Body of pancreas (tissue), 4 donors: ENCODE results near the gene CLPSL1. TPM values are rescaled to one million over a fixed set of nuclear protein-coding genes. Genes with fewer than 3 reads are reported as not detected.

Experiments used
- ATAC-seq: fragments of 150-250 bp; one replicate; pipeline ENCODE4 v1.9.1; 2016
- DNase-seq, 4 donors: peaks; one replicate each; pipeline ENCODE4 v3.0.0-alpha.2; 2019
- H3K27ac ChIP-seq, 4 donors: fragments of 200-600 bp; sonication (generic); 1 replicate in 3 of 4; 2 replicates in 1 of 4; pipeline versions ENCODE4 v1.5.1 to v1.6.1; 2016 to 2019; ENCODE audit warnings: mild to moderate bottlenecking in 1 of 4, mixed read lengths in 1 of 4, moderate library complexity in 1 of 4
- H3K27me3 ChIP-seq, 2 donors: fragments of 200-600 bp; sonication (generic); one replicate each; pipeline ENCODE4 v1.6.0; 2016; ENCODE audit warnings: mild to moderate bottlenecking in 1 of 2
- H3K36me3 ChIP-seq, 2 donors: fragments of 200-600 bp; sonication (generic); replicated peaks in 1 of 2; 2 replicates each; pipeline ENCODE4 v1.5.1; 2016; ENCODE audit warnings: low read depth in 2 of 2; ENCODE audit not compliant: insufficient read depth in 1 of 2
- H3K4me1 ChIP-seq: fragments of 200-600 bp; sonication (generic); one replicate; pipeline ENCODE4 v1.6.0; 2016
- H3K4me3 ChIP-seq, 2 donors: fragments of 200-600 bp; sonication (generic); 1 replicate in 1 of 2; 2 replicates in 1 of 2; pipeline ENCODE4 v1.5.1; 2016 to 2019
- H3K9me3 ChIP-seq, 3 donors: fragments of 200-600 bp; sonication (generic); 1 replicate in 2 of 3; 2 replicates in 1 of 3; pipeline ENCODE4 v1.5.1; 2016
- CTCF ChIP-seq, 7 experiments: fragments of 450-650 bp in 4 of 7; fragments of 200-600 bp in 3 of 7; sonication (generic) in 3 of 7; IDR thresholded peaks; one replicate each; pipeline ENCODE4 v1.5.1; 2016 to 2019; ENCODE audit warnings: antibody characterized with exemption in 7 of 7
- POLR2A ChIP-seq, 3 donors: fragments of 450-650 bp; IDR thresholded peaks; one replicate each; pipeline ENCODE4 v1.6.1; 2016; ENCODE audit warnings: antibody characterized with exemption in 3 of 3, mild to moderate bottlenecking in 2 of 3
- WGBS, 2 donors: methylation state at CpG; one replicate each; pipeline ENCODE4 v1.1.5; 2017; 5-methylcytosine and 5-hydroxymethylcytosine counted together
- intact Hi-C: fragments of 100-400 bp; cut with DNase I; formaldehyde crosslinking; loops from one replicate; pipeline ENCODE4 v1.15.1; 2023
- total RNA-seq, 2 donors: library from RNA; depleted of rRNA; stranded (reverse); fragments of >200 nt; gene quantifications; one replicate each; pipeline ENCODE4 v1.1.0, GENCODE V29; 2016

Gene CLPSL1
- total RNA-seq, 2 donors from 2014 or later = 7.8 to 11.9 TPM

GRCh38 chr6:35739645-35740524, 40.9 kb upstream of the CLPSL1 start:
- no peak overlapping the region for H3K4me3 ChIP-seq
- intact Hi-C loops = loop anchor here (5.0 to 10.0 kb wide), 3 partner anchors 55 to 218 kb away; partner anchors contain the start of gene FKBP5
- DNase-seq = no peak
- no peaks in the 10 kb centered on the region for H3K27me3 ChIP-seq
- H3K36me3 ChIP-seq = no peaks in the 10 kb centered on the region
- H3K9me3 ChIP-seq = no peaks in the 10 kb centered on the region
- H3K4me1 ChIP-seq = peaks cover 26% of the 10 kb centered on the region
- no peak for ATAC-seq
- TF ChIP-seq CTCF (IDR thresholded peaks at IDR 0.05) = no peak
- TF ChIP-seq POLR2A (IDR thresholded peaks at IDR 0.05) = no peak
- 75 to 78% methylated on average over 5 of the region's 5 CpGs for WGBS, 2 donors
- H3K27ac ChIP-seq = no peak overlapping the region

- no peak for DNase-seq
- ATAC-seq = no peak
- H3K4me1 ChIP-seq = peaks cover 1% of the 10 kb centered on the region
- H3K4me3 ChIP-seq = no peak overlapping the region
- no peak overlapping the region for H3K27ac ChIP-seq
- H3K9me3 ChIP-seq = no peaks in the 10 kb centered on the region
- no peaks in the 10 kb centered on the region for H3K36me3 ChIP-seq
- 61 to 66% methylated on average over 8 of the region's 8 CpGs for WGBS, 2 donors
- H3K27me3 ChIP-seq = no peaks in the 10 kb centered on the region
- TF ChIP-seq CTCF (IDR thresholded peaks at IDR 0.05) (no peak), POLR2A (IDR thresholded peaks at IDR 0.05) (no peak)
- intact Hi-C loops = no loop called here
Observed at GRCh38 chr6:35742842-35743241, 38.0 kb upstream of the CLPSL1 start.

- Histone ChIP-seq H3K4me1 (no peaks in the 10 kb centered on the region), H3K27me3 (no peaks in the 10 kb centered on the region), H3K9me3 (no peaks in the 10 kb centered on the region), H3K36me3 (no peaks in the 10 kb centered on the region), H3K4me3 (no peak overlapping the region), H3K27ac (no peak overlapping the region)
- 80 to 90% methylated on average over 7 of the region's 7 CpGs for WGBS, 2 donors
- intact Hi-C loops = no loop called here
- DNase-seq (no peak), ATAC-seq (no peak)
- TF ChIP-seq CTCF (IDR thresholded peaks at IDR 0.05) (no peak), POLR2A (IDR thresholded peaks at IDR 0.05) (no peak)
Observed at GRCh38 chr6:35745509-35745908, 35.3 kb upstream of the CLPSL1 start.

- WGBS, 2 donors = 89 to 94% methylated on average over 3 of the region's 3 CpGs
- ATAC-seq (no peak), DNase-seq (no peak)
- intact Hi-C loops = no loop called here
- no peak overlapping the region for H3K27ac ChIP-seq
- TF ChIP-seq POLR2A (IDR thresholded peaks at IDR 0.05) = no peak
- TF ChIP-seq CTCF (IDR thresholded peaks at IDR 0.05) = no peak
- H3K4me1 ChIP-seq = no peaks in the 10 kb centered on the region
- no peaks in the 10 kb centered on the region for H3K36me3 ChIP-seq
- H3K4me3 ChIP-seq = no peak overlapping the region
- no peaks in the 10 kb centered on the region for H3K27me3 ChIP-seq
- no peaks in the 10 kb centered on the region for H3K9me3 ChIP-seq
Observed at GRCh38 chr6:35746516-35746915, 34.3 kb upstream of the CLPSL1 start.

GRCh38 chr6:35747877-35748276, 32.9 kb upstream of the CLPSL1 start:
- no peaks in the 10 kb centered on the region for H3K4me1 ChIP-seq
- no peaks in the 10 kb centered on the region for H3K27me3 ChIP-seq
- WGBS, 2 donors = 96 to 100% methylated on average over 1 of the region's 1 CpG
- ATAC-seq (no peak), DNase-seq (no peak)
- intact Hi-C loops = no loop called here
- H3K36me3 ChIP-seq = no peaks in the 10 kb centered on the region
- H3K4me3 ChIP-seq = no peak overlapping the region
- no peak for TF ChIP-seq CTCF (IDR thresholded peaks at IDR 0.05)
- H3K9me3 ChIP-seq = no peaks in the 10 kb centered on the region
- H3K27ac ChIP-seq = no peak overlapping the region
